Measurements from ENCODE around the gene TUBGCP6.
"Not testable (repeated sequence)": the region's sequence is repeated elsewhere in the genome, so short reads cannot be mapped to it uniquely, and the experiment has no call there.

Gene TUBGCP6

GRCh38 chr22:50177537-50178470 lies 67.0 kb downstream of the TUBGCP6 start:
- DNase-seq, result no peak

DNA sequence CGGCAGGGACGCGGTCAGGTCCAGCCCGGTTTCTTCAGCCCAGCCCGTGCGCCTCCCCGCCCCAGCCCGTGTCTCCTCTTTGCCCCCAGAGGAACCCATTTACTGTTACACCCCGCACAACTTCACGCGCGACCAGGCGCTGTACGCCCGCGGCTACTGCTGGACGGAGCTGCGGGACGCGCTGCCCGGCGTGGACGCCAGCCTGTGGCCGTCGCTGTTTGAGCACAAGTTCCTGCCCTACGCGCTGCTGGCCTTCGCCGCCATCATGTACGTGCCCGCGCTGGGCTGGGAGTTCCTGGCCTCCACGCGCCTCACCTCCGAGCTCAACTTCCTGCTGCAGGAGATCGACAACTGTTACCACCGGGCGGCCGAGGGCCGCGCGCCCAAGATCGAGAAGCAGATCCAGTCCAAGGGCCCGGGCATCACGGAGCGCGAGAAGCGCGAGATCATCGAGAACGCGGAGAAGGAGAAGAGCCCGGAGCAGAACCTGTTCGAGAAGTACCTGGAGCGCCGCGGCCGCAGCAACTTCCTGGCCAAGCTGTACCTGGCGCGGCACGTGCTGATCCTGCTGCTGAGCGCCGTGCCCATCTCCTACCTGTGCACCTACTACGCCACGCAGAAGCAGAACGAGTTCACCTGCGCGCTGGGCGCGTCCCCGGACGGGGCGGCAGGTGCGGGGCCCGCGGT lies 67.8 kb downstream of the TUBGCP6 start:
- DNase-seq, result no peak

DNA sequence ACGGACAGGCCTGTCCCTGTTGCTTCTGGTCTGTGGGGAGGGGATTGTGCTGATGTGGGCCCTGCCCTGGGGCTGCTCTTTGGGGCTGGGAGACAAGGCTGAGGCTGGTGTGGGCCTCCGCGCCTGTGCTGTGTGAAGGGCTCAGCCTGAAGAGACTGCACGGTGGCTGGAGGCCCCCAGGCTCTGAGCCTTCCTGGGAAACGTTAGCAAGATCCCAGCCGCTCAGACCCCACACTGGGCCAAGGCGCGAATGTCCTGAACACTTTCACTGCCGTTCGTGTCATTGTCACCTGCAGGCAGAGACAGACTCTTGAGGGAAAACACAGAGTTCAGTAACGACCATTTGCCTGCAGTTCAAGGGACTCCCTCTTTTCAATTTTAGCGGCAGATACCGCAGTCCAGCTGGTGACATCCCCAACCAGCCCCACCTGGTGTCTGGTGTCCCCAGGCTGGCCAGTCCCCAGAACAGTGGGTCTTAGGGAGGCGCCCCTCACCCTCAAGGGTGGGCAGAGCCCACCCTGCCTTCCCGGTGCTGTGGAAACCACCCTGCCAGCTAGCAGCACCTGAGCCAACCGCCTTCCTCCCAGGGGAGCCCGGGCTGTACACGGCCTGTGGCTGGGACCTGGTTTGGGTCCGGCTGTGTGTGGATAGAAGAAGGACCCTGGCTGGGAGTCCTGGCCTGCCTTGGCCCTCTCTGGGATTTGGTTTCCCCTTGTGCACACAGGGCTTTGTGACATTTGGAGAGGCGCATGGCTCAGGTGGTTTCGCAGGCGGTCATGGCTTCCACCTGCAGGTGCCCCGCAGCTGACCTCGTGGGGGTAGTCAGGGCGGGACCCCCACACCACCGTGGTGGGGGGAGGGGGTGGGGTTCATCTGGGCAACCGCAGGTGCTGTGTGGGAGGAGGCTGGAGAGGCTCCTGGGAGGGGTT lies 68.6 kb downstream of the TUBGCP6 start:
- no peak for DNase-seq

DNA sequence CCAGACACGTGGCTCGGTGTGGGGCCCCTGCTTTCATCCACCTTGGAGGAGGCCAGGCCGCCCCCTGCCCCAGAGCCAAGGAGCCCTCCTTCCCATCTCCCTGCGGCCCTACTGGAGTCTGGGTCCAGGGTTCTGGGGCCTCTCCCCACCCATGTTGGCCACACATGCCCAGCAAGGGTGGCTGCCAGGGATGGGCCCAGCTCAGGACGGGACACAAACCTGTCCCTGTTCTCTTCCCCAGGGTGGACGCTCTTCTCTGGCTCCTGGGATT lies 69.7 kb downstream of the TUBGCP6 start:
- DNase-seq, result no peak

DNA sequence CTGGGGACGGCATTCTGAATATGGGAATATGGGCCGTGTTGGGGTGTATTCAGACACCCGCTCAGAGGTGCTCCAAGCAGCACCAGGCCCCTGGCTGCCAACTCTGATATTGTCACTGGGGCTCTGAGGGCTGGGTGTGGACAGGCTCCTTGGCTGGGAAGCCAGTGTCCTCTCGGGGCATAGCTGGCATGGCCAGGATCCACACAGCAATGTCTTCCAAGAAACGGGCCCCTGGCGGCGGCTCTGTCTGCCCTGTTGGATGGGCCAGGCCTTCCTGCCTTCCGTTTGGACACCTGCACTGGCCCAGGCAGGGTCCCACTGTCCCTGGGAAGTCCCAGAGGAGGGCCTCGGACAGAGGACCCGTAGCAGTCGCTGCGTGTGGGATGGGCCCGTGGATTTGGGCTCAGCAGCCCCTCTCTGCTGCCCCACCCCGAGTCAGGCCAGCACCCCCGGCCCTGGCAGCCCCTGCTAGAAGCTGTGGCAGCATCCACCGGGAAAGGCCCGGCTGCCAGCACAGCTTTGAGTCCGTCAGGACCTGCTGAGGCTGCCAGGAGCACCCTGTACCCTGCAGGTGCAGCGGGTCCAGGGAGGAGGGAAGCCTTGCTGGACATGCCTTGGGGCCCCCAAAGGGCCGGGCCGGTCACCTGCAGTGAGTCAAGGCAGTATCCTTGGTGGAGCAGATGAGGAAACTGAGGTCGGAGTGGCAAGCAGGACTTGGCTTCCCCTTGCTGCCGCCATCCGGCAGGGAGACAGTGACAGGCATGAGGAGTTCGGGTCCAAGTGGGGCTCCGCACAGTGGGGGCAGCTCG lies 70.2 kb downstream of the TUBGCP6 start:
- no peak for DNase-seq

GRCh38 chr22:50173983-50174355 lies 70.9 kb downstream of the TUBGCP6 start:
- no peak for DNase-seq

- no peak for DNase-seq
Observed at GRCh38 chr22:50173311-50173982, 71.4 kb downstream of the TUBGCP6 start.

DNA sequence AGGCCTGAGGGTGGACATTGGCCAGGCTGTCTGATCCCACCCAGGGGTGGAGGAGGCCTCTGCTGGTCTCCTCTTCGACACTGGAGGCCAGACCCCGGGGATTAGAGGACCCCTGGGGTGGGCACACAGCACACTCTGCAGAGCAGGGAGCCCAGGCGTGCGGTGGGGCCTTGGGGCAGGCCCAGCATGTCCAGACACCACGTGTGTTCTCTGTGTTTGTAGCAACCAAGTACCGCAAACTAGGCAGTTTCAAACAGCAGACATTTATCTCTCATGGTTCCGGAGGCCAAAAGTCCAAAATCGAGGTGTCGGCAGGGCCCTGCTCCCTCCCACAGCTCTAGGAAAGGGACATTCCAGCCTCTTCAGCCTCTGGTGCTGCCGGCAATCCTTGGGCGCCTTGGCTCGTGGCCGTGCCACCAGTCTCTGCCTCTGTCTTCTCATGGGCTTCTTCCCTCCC lies 72.8 kb downstream of the TUBGCP6 start:
- no peak for DNase-seq

DNA sequence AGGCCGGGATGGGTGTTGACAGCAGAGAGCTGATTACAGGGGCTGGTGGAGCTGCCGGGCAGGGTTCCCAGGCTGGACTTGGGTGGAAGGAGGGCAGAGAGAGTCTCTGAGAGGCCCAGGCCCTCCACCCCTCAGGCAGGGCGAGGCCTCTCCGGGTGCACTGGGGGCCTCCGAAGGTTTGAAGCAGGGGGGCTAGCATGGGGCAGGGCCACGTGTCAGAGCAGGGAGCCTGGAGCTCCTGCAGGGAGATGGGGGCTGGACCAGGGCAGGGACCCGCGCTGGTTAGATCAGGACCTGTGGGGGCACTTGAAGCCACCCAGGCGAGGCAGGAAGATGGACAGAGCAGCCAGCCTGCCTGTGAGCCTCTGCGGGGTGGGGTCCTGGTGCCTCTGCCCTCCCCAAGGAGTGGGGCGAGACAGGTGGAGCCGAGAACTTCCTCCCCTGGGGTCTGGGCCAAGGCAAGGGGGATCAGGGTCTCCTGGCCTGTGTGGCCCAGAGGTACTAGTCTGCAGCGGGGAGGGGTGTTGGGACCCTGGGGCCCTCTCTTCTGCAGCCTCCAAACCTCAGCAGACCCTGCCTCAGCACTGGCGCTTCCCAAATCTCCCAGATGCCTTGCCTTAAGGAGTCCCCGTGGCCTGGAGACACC lies 73.4 kb downstream of the TUBGCP6 start:
- DNase-seq, result no peak

- no peak for DNase-seq
Observed at GRCh38 chr22:50170453-50171318, 74.1 kb downstream of the TUBGCP6 start, which contains the start of gene PANX2. TSS of gene PANX2 (plus strand) at chr22:50170731. CDS start at chr22:50170731, 0 bp downstream.

- no peak for DNase-seq
Observed at GRCh38 chr22:50169774-50170341, 75.0 kb downstream of the TUBGCP6 start.

- no peak for DNase-seq
Observed at GRCh38 chr22:50169181-50169759, 75.6 kb downstream of the TUBGCP6 start.

- not testable (repeated sequence) for DNase-seq
Observed at GRCh38 chr22:50168490-50169180, 76.2 kb downstream of the TUBGCP6 start.

DNA sequence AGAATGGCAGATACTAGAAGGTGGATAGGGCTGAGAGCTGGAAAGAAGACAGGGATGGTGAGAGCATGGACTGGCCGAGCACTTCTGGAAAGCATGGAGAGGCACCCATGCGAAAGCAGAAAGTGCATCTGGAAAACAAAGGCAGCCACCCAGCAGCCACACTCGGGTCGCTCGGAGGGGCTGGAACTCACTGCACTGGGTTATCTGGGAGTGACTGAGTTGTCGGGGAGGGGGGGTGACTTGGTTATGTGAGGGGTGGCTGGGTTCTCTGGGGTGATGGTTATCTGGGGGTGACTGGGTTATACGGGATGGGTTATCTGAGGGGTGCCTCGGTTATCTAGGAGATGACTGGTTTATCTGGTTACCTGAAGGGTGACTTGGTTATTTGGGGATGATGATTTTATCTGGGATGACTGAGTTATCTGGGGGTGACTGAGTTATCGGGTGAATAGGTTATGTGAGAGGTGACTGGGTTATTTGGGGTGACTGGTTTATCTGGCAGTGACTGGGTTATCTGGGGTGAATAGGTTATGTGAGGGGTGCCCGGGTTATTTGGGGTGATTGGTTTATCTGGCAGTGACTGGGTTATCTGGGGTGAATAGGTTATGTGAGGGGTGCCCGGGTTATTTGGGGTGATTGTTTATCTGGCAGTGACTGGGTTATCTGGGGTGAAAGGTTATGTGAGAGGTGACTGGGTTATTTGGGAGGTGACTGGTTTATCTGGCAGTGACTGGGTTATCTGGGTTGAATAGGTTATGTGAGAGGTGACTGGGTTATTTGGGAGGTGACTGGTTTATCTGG lies 76.9 kb downstream of the TUBGCP6 start:
- no peak for DNase-seq

Data from stimulated activated naive CD4-positive, alpha-beta T cell (primary cell).